ENCODE measurements around the gene SGSM1. TPM values are rescaled to one million over a fixed set of nuclear protein-coding genes. Genes with fewer than 3 reads are reported as not detected.

The SGSM1 gene
- polyA plus RNA-seq, 1 of the 3 experiments (the other 2 are of a cell fraction): 0.15 TPM

DNA sequence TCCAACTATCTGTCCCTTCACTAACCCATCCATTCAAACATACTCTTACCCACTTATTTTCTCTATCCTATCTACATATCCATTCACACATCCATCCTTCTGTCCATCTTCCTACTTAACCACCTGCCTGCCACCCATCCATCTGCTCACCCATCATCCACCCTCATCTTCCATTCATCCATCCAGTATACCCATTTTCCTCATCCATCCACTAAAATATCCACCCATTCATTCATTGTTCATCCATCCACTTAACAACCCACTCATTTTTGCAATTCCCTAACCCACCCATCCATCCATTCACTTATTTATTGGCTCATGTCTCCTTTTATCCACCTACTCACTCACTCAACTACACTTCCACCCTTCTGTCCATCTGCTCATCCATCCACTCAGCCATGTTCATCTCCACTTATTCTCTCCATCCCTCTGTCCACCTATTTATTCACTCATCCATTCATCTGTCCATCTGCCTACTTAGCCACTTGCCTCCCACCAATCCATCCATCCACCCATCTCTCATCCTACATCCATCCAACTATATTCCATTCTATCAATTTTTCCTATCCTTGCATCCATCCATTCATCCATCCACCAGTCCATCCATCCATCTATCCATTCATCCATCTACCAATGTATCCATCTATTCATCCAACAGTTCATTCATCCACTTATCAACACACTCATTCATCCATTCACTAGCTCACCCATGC is 129.9 kb downstream of the SGSM1 start:
- Histone ChIP-seq H3K79me2 (ENCODE audit: insufficient read depth) (no peaks in the 10 kb centered on the region), H3F3A (replicated peaks; ENCODE audit: insufficient read depth) (no peaks in the 10 kb centered on the region), H4K20me1 (ENCODE audit: insufficient read depth) (no peaks in the 10 kb centered on the region), H3K27me3 (ENCODE audit: insufficient read depth) (peaks cover 12% of the 10 kb centered on the region; the same call in 1 of the 2 replicates), H3K4me2 (no peak overlapping the region), H3K27ac (ENCODE audit: low read depth in 2 of 2, low read length in 1 of 2) (no peak overlapping the region), H2AFZ (ENCODE audit: low read depth) (no peak overlapping the region), H3K9me2 (no peaks in the 10 kb centered on the region), H3K9ac (no peak overlapping the region), H3K4me1 (ENCODE audit: control insufficient read depth in 1 of 2, insufficient read depth in 2 of 2, low read depth in 1 of 2, low read length in 1 of 2) (peaks cover 0 to 3% of the 10 kb centered on the region in 2 experiments; a peak in 1 of 4 replicates), H3K4me3 (ENCODE audit: low read depth in 2 of 2, low read length in 1 of 2) (no peak overlapping the region), H3K36me3 (replicated peaks in 1 of 2; ENCODE audit: control insufficient read depth in 1 of 2, insufficient read depth in 2 of 2, low read length in 1 of 2) (no peaks in the 10 kb centered on the region), H3K9me3 (no peaks in the 10 kb centered on the region)
- CTCF ChIA-PET: interaction anchor here (1.2 to 20.1 kb wide), 2 partner anchors 119 to 132 kb away, joined by 3 to 513 read pairs; no protein-coding TSS in a partner anchor
- POLR2A ChIA-PET: no interaction called here
- DNase-seq: no peak
- TF ChIP-seq MXI1 (IDR thresholded peaks at IDR 0.05; ENCODE audit: low read depth, low read length) (no peak), CHD2 (IDR thresholded peaks at IDR 0.05; ENCODE audit: low read length, partially characterized antibody) (no peak), TAF1 (IDR thresholded peaks at IDR 0.05; ENCODE audit: borderline replicate concordance, low read depth, low read length) (no peak), FOXM1 (IDR thresholded peaks at IDR 0.05; ENCODE audit: low read depth) (no peak), SMC3 (IDR thresholded peaks at IDR 0.05; ENCODE audit: low read depth, low read length) (no peak), GATA2 (CRISPR knock-in tag; IDR thresholded peaks at IDR 0.05) (no peak), NRF1 (IDR thresholded peaks at IDR 0.05; ENCODE audit: low read depth, low read length) (no peak), SIN3A (IDR thresholded peaks at IDR 0.05; ENCODE audit: borderline replicate concordance, low read depth, low read length) (no peak), TEAD4 (IDR thresholded peaks at IDR 0.05; ENCODE audit: borderline replicate concordance, insufficient read depth) (no peak), TCF12 (IDR thresholded peaks at IDR 0.05) (no peak), FOSL2 (IDR thresholded peaks at IDR 0.05; ENCODE audit: borderline replicate concordance, low read depth) (no peak), RCOR1 (IDR thresholded peaks at IDR 0.05; ENCODE audit: low read length) (no peak)
- TF ChIP-seq, protein P1, sequence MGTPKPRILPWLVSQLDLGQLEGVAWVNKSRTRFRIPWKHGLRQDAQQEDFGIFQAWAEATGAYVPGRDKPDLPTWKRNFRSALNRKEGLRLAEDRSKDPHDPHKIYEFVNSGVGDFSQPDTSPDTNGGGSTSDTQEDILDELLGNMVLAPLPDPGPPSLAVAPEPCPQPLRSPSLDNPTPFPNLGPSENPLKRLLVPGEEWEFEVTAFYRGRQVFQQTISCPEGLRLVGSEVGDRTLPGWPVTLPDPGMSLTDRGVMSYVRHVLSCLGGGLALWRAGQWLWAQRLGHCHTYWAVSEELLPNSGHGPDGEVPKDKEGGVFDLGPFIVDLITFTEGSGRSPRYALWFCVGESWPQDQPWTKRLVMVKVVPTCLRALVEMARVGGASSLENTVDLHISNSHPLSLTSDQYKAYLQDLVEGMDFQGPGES (IDR thresholded peaks at IDR 0.05; ENCODE audit: low read depth, low read length): no peak
- TF ChIP-seq, protein P2, sequence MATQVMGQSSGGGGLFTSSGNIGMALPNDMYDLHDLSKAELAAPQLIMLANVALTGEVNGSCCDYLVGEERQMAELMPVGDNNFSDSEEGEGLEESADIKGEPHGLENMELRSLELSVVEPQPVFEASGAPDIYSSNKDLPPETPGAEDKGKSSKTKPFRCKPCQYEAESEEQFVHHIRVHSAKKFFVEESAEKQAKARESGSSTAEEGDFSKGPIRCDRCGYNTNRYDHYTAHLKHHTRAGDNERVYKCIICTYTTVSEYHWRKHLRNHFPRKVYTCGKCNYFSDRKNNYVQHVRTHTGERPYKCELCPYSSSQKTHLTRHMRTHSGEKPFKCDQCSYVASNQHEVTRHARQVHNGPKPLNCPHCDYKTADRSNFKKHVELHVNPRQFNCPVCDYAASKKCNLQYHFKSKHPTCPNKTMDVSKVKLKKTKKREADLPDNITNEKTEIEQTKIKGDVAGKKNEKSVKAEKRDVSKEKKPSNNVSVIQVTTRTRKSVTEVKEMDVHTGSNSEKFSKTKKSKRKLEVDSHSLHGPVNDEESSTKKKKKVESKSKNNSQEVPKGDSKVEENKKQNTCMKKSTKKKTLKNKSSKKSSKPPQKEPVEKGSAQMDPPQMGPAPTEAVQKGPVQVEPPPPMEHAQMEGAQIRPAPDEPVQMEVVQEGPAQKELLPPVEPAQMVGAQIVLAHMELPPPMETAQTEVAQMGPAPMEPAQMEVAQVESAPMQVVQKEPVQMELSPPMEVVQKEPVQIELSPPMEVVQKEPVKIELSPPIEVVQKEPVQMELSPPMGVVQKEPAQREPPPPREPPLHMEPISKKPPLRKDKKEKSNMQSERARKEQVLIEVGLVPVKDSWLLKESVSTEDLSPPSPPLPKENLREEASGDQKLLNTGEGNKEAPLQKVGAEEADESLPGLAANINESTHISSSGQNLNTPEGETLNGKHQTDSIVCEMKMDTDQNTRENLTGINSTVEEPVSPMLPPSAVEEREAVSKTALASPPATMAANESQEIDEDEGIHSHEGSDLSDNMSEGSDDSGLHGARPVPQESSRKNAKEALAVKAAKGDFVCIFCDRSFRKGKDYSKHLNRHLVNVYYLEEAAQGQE (IDR thresholded peaks at IDR 0.05; ENCODE audit: low read depth, low read length): no peak
- TF ChIP-seq, protein P3, sequence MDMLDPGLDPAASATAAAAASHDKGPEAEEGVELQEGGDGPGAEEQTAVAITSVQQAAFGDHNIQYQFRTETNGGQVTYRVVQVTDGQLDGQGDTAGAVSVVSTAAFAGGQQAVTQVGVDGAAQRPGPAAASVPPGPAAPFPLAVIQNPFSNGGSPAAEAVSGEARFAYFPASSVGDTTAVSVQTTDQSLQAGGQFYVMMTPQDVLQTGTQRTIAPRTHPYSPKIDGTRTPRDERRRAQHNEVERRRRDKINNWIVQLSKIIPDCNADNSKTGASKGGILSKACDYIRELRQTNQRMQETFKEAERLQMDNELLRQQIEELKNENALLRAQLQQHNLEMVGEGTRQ (IDR thresholded peaks at IDR 0.05; ENCODE audit: borderline replicate concordance, low read depth, low read length): no peak
- TF ChIP-seq, protein P4, sequence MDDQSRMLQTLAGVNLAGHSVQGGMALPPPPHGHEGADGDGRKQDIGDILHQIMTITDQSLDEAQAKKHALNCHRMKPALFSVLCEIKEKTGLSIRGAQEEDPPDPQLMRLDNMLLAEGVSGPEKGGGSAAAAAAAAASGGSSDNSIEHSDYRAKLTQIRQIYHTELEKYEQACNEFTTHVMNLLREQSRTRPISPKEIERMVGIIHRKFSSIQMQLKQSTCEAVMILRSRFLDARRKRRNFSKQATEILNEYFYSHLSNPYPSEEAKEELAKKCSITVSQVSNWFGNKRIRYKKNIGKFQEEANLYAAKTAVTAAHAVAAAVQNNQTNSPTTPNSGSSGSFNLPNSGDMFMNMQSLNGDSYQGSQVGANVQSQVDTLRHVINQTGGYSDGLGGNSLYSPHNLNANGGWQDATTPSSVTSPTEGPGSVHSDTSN (IDR thresholded peaks at IDR 0.05): no peak
- TF ChIP-seq, protein P5, sequence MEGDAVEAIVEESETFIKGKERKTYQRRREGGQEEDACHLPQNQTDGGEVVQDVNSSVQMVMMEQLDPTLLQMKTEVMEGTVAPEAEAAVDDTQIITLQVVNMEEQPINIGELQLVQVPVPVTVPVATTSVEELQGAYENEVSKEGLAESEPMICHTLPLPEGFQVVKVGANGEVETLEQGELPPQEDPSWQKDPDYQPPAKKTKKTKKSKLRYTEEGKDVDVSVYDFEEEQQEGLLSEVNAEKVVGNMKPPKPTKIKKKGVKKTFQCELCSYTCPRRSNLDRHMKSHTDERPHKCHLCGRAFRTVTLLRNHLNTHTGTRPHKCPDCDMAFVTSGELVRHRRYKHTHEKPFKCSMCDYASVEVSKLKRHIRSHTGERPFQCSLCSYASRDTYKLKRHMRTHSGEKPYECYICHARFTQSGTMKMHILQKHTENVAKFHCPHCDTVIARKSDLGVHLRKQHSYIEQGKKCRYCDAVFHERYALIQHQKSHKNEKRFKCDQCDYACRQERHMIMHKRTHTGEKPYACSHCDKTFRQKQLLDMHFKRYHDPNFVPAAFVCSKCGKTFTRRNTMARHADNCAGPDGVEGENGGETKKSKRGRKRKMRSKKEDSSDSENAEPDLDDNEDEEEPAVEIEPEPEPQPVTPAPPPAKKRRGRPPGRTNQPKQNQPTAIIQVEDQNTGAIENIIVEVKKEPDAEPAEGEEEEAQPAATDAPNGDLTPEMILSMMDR (IDR thresholded peaks at IDR 0.05): no peak
- TF ChIP-seq, protein P6, sequence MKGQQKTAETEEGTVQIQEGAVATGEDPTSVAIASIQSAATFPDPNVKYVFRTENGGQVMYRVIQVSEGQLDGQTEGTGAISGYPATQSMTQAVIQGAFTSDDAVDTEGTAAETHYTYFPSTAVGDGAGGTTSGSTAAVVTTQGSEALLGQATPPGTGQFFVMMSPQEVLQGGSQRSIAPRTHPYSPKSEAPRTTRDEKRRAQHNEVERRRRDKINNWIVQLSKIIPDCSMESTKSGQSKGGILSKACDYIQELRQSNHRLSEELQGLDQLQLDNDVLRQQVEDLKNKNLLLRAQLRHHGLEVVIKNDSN (IDR thresholded peaks at IDR 0.05; ENCODE audit: borderline replicate concordance, low read depth): no peak

Measured in SK-N-SH (cell line).